Transverse colon (tissue), 4 donors: ENCODE results near the gene CNKSR1. TPM values are rescaled to one million over a fixed set of nuclear protein-coding genes. Genes with fewer than 3 reads are reported as not detected.

Source experiments
- DNase-seq: peaks from one replicate; pipeline ENCODE4 v3.0.0-alpha.2; 2019
- H3K27ac ChIP-seq, 4 donors: fragments of 200-600 bp; sonication (generic); 2 replicates each; pipeline ENCODE4 v1.5.1; 2016 to 2018; ENCODE audit warnings: inconsistent platforms in 4 of 4
- H3K27me3 ChIP-seq: fragments of 200-600 bp; sonication (generic); 2 replicates; pipeline ENCODE4 v1.5.1; 2017; ENCODE audit warnings: inconsistent platforms
- H3K36me3 ChIP-seq, 4 donors: fragments of 200-600 bp; sonication (generic); 2 replicates each; pipeline ENCODE4 v1.5.1; 2017 to 2019; ENCODE audit warnings: inconsistent platforms in 4 of 4
- H3K4me1 ChIP-seq, 4 donors: fragments of 200-600 bp; sonication (generic); 2 replicates each; pipeline ENCODE4 v1.5.1; 2017 to 2020; ENCODE audit warnings: inconsistent platforms in 4 of 4
- H3K4me3 ChIP-seq, 4 donors: fragments of 200-600 bp; sonication (generic); 1 replicate in 1 of 4; 2 replicates in 3 of 4; pipeline versions ENCODE4 v1.5.1 to v1.6.1; 2017 to 2019; ENCODE audit warnings: inconsistent platforms in 4 of 4
- H3K9me3 ChIP-seq, 2 donors: fragments of 200-600 bp; sonication (generic); 2 replicates each; pipeline ENCODE4 v1.5.1; 2017 to 2019; ENCODE audit warnings: inconsistent platforms in 2 of 2
- EP300 ChIP-seq: sonication (generic); formaldehyde crosslinking; IDR thresholded peaks from one replicate; pipeline ENCODE4 v1.6.1; 2017; ENCODE audit warnings: antibody characterized with exemption, low read depth
- POLR2A ChIP-seq: fragments of 450-650 bp; IDR thresholded peaks from one replicate; pipeline ENCODE4 v1.6.1; 2016; ENCODE audit warnings: antibody characterized with exemption, mild to moderate bottlenecking, moderate library complexity
- POLR2AphosphoS5 ChIP-seq, 3 donors: sonication (generic); formaldehyde crosslinking; IDR thresholded peaks; one replicate each; pipeline ENCODE4 v1.6.1; 2016; ENCODE audit warnings: antibody characterized with exemption in 3 of 3
- WGBS, 2 donors: methylation state at CpG; one replicate each; pipeline ENCODE4 v1.1.5; 2018; ENCODE audit warnings: low coverage in 1 of 2; 5-methylcytosine and 5-hydroxymethylcytosine counted together
- in situ Hi-C, 4 donors: fragments of 200-750 bp; cut with MboI; loops; one replicate each; pipeline versions ENCODE4 v1.15.0 to v1.15.1; 2017; ENCODE audit warnings: low sequenced_read_pairs in 3 of 4, low pct_ligation_motif_present in 1 of 4, low pct_unique_long_range_greater_than_20kb in 1 of 4
- intact Hi-C: fragments of 100-400 bp; cut with DNase I; formaldehyde crosslinking; loops from one replicate; pipeline ENCODE4 v1.15.1; 2023; ENCODE audit warnings: low total_unique reads
- total RNA-seq, 4 donors: library from RNA; depleted of rRNA; stranded (reverse); fragments of >200 nt; gene quantifications; one replicate each; pipeline ENCODE4 v1.1.0, GENCODE V29; 2016
- TF ChIP-seq, protein P1 (sequence below), 5 experiments: fragments of 200-600 bp in 3 of 5; fragments of 450-650 bp in 2 of 5; sonication (generic) in 3 of 5; IDR thresholded peaks; 1 replicate in 2 of 5; 2 replicates in 3 of 5; pipeline ENCODE4 v1.5.1; 2016 to 2017; ENCODE audit warnings: antibody characterized with exemption in 5 of 5, inconsistent platforms in 3 of 5, mild to moderate bottlenecking in 2 of 5, moderate library complexity in 1 of 5

CNKSR1 gene, protein sequence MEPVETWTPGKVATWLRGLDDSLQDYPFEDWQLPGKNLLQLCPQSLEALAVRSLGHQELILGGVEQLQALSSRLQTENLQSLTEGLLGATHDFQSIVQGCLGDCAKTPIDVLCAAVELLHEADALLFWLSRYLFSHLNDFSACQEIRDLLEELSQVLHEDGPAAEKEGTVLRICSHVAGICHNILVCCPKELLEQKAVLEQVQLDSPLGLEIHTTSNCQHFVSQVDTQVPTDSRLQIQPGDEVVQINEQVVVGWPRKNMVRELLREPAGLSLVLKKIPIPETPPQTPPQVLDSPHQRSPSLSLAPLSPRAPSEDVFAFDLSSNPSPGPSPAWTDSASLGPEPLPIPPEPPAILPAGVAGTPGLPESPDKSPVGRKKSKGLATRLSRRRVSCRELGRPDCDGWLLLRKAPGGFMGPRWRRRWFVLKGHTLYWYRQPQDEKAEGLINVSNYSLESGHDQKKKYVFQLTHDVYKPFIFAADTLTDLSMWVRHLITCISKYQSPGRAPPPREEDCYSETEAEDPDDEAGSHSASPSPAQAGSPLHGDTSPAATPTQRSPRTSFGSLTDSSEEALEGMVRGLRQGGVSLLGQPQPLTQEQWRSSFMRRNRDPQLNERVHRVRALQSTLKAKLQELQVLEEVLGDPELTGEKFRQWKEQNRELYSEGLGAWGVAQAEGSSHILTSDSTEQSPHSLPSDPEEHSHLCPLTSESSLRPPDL
- 100 to 1,000 TPM in 1 of 4 donors, 10 to 100 TPM in 3; 53.5 to 187 (median 74.4) TPM for total RNA-seq

GRCh38 chr1:26177182-26177684 lies at the start of gene CNKSR1:
CNKSR1 (plus strand) TSS chr1:26177491; CDS start chr1:26177548, 57 bp downstream.
- TF ChIP-seq EP300 (no peak), POLR2A (peak; percentile 88), POLR2AphosphoS5 (IDR thresholded peaks at IDR 0.05) (peak; percentile 26 to 84 (median 83))
- TF ChIP-seq, protein P1, sequence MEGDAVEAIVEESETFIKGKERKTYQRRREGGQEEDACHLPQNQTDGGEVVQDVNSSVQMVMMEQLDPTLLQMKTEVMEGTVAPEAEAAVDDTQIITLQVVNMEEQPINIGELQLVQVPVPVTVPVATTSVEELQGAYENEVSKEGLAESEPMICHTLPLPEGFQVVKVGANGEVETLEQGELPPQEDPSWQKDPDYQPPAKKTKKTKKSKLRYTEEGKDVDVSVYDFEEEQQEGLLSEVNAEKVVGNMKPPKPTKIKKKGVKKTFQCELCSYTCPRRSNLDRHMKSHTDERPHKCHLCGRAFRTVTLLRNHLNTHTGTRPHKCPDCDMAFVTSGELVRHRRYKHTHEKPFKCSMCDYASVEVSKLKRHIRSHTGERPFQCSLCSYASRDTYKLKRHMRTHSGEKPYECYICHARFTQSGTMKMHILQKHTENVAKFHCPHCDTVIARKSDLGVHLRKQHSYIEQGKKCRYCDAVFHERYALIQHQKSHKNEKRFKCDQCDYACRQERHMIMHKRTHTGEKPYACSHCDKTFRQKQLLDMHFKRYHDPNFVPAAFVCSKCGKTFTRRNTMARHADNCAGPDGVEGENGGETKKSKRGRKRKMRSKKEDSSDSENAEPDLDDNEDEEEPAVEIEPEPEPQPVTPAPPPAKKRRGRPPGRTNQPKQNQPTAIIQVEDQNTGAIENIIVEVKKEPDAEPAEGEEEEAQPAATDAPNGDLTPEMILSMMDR (IDR thresholded peaks at IDR 0.05): peak in 2 of 5 experiments; percentile 26 to 61
- H3K4me1 ChIP-seq: peaks cover 0 to 12% (median 1%) of the 10 kb centered on the region in 4 donors
- no peaks in the 10 kb centered on the region for H3K36me3 ChIP-seq
- peak; percentile 89 for DNase-seq
- in situ Hi-C loops: no loop called here
- peak within 1 kb of the TSS in 3 of 4 donors; percentile 28 to 50 (median 31) for H3K4me3 ChIP-seq
- H3K27me3 ChIP-seq: no peaks in the 10 kb centered on the region
- H3K9me3 ChIP-seq: no peaks in the 10 kb centered on the region
- intact Hi-C loops: no loop called here
- peak within 1 kb of the TSS; percentile 75 to 88 (median 82) for H3K27ac ChIP-seq
- 47% methylated on average over 21 of the region's 21 CpGs; no CpG with 5 or more reads in 1 of the 2 donors for WGBS, 2 donors

GRCh38 chr1:26129778-26130177 lies 47.5 kb upstream of the CNKSR1 start:
- peaks cover 6 to 45% (median 30%) of the 10 kb centered on the region in 4 donors for H3K4me1 ChIP-seq
- in situ Hi-C loops: loop anchor here in 1 of 4 donors (25.0 kb wide), 1 partner anchor 92 kb away; the partner anchor contains the start of gene SLC30A2
- intact Hi-C loops: no loop called here
- no peak overlapping the region for H3K4me3 ChIP-seq
- TF ChIP-seq, protein P1 (IDR thresholded peaks at IDR 0.05): no peak
- TF ChIP-seq EP300 (no peak), POLR2AphosphoS5 (IDR thresholded peaks at IDR 0.05) (no peak), POLR2A (no peak)
- H3K27me3 ChIP-seq: no peaks in the 10 kb centered on the region
- 93 to 95% methylated on average over 4 of the region's 4 CpGs for WGBS, 2 donors
- H3K9me3 ChIP-seq: no peaks in the 10 kb centered on the region
- no peak for DNase-seq
- H3K27ac ChIP-seq: no peak overlapping the region
- no peaks in the 10 kb centered on the region for H3K36me3 ChIP-seq

- in situ Hi-C loops: loop anchor here in 1 of 4 donors (25.0 kb wide), 1 partner anchor 93 kb away; the partner anchor contains the start of gene SLC30A2
- no peak for TF ChIP-seq POLR2AphosphoS5 (IDR thresholded peaks at IDR 0.05)
- Histone ChIP-seq H3K27ac (no peak overlapping the region), H3K27me3 (no peaks in the 10 kb centered on the region), H3K9me3 (no peaks in the 10 kb centered on the region), H3K4me1 (peaks cover 0 to 35% (median 25%) of the 10 kb centered on the region in 4 donors), H3K36me3 (no peaks in the 10 kb centered on the region), H3K4me3 (no peak overlapping the region)
- intact Hi-C loops: no loop called here
- DNase-seq: no peak
- 63 to 67% methylated on average over 1 of the region's 1 CpG for WGBS, 2 donors
Observed at GRCh38 chr1:26130695-26131094, 46.6 kb upstream of the CNKSR1 start.

- 68 to 73% methylated on average over 3 to 5 of the region's 5 CpGs for WGBS, 2 donors
- Histone ChIP-seq H3K27ac (no peak overlapping the region), H3K4me3 (no peak overlapping the region), H3K4me1 (peaks cover 0 to 21% (median 12%) of the 10 kb centered on the region in 4 donors), H3K36me3 (no peaks in the 10 kb centered on the region), H3K9me3 (no peaks in the 10 kb centered on the region), H3K27me3 (no peaks in the 10 kb centered on the region)
- TF ChIP-seq, protein P1 (IDR thresholded peaks at IDR 0.05): no peak
- TF ChIP-seq POLR2A: no peak
- no peak for TF ChIP-seq POLR2AphosphoS5 (IDR thresholded peaks at IDR 0.05)
- intact Hi-C loops: no loop called here
- no peak for DNase-seq
- in situ Hi-C loops: loop anchor here in 1 of 4 donors (25.0 kb wide), 1 partner anchor 95 kb away; the partner anchor contains the start of gene SLC30A2
Observed at GRCh38 chr1:26132128-26132833, 45.0 kb upstream of the CNKSR1 start.
